HEK293 (cell line): Measurements from ENCODE around the gene IRF6.

Experiments used
- BCL11A ChIP-seq: fragments of 450-650 bp; formaldehyde crosslinking; IDR thresholded peaks from 2 replicates; pipeline ENCODE4 v1.5.1; 2016; ENCODE audit warnings: low read depth, missing biosample characterization, missing genetic modification characterization
- CTCF ChIP-seq: fragments of 450-650 bp; formaldehyde crosslinking; IDR thresholded peaks from 2 replicates; pipeline ENCODE4 v1.5.1; 2016; ENCODE audit warnings: missing biosample characterization, missing genetic modification characterization
- GFI1B ChIP-seq: fragments of 450-650 bp; formaldehyde crosslinking; IDR thresholded peaks from 2 replicates; pipeline ENCODE4 v1.5.1; 2016; ENCODE audit warnings: missing biosample characterization, missing genetic modification characterization
- PRDM6 ChIP-seq: fragments of 450-650 bp; formaldehyde crosslinking; IDR thresholded peaks from 2 replicates; pipeline ENCODE4 v1.5.1; 2017; ENCODE audit warnings: missing biosample characterization, missing genetic modification characterization
- TCF7L2 ChIP-seq: IDR thresholded peaks from 2 replicates; pipeline ENCODE4 v1.6.1; 2011; ENCODE audit warnings: low read depth, mild to moderate bottlenecking, inconsistent platforms, low read length, moderate library complexity, borderline replicate concordance
- YY1 ChIP-seq: fragments of 450-650 bp; formaldehyde crosslinking; IDR thresholded peaks from 2 replicates; pipeline ENCODE4 v1.5.1; 2018; ENCODE audit warnings: missing biosample characterization, missing genetic modification characterization
- ZNF184 ChIP-seq: fragments of 450-650 bp; IDR thresholded peaks from 2 replicates; pipeline ENCODE4 v1.5.1; 2018; ENCODE audit warnings: missing biosample characterization, mild to moderate bottlenecking, missing genetic modification characterization
- ZNF23 ChIP-seq: fragments of 450-650 bp; formaldehyde crosslinking; IDR thresholded peaks from 2 replicates; pipeline ENCODE4 v1.5.1; 2016; ENCODE audit warnings: missing biosample characterization, missing genetic modification characterization, borderline replicate concordance
- ZNF292 ChIP-seq: fragments of 450-650 bp; formaldehyde crosslinking; IDR thresholded peaks from 2 replicates; pipeline ENCODE4 v1.5.1; 2016; ENCODE audit warnings: low read depth, missing biosample characterization, missing genetic modification characterization, borderline replicate concordance
- ZNF311 ChIP-seq: fragments of 450-650 bp; formaldehyde crosslinking; IDR thresholded peaks from 2 replicates; pipeline ENCODE4 v1.5.1; 2017; ENCODE audit warnings: missing biosample characterization, missing genetic modification characterization, borderline replicate concordance
- ZNF416 ChIP-seq: fragments of 450-650 bp; formaldehyde crosslinking; IDR thresholded peaks from 2 replicates; pipeline ENCODE4 v1.5.1; 2016; ENCODE audit warnings: missing biosample characterization, missing genetic modification characterization
- ZNF561 ChIP-seq: fragments of 450-650 bp; IDR thresholded peaks from 2 replicates; pipeline ENCODE4 v1.5.1; 2018; ENCODE audit warnings: missing biosample characterization, missing genetic modification characterization, borderline replicate concordance
- ZNF585B ChIP-seq: fragments of 450-650 bp; formaldehyde crosslinking; IDR thresholded peaks from 2 replicates; pipeline ENCODE4 v1.5.1; 2016; ENCODE audit warnings: missing biosample characterization, missing genetic modification characterization

GRCh38 chr1:209767706-209768105 is 38.2 kb downstream of the IRF6 start:
- no peak for TF ChIP-seq CTCF (tag by site-specific recombination)
- TF ChIP-seq PRDM6 (tag by site-specific recombination), result no peak
- no peak for TF ChIP-seq ZNF23 (tag by site-specific recombination)
- TF ChIP-seq ZNF292 (tag by site-specific recombination), result no peak
- TF ChIP-seq YY1 (tag by site-specific recombination), result no peak
- no peak for TF ChIP-seq ZNF184 (tag by site-specific recombination)
- no peak for TF ChIP-seq TCF7L2
- no peak for TF ChIP-seq GFI1B (tag by site-specific recombination)
- TF ChIP-seq ZNF311, result no peak
- no peak for TF ChIP-seq ZNF416
- TF ChIP-seq BCL11A, result no peak
- no peak for TF ChIP-seq ZNF585B (tag by site-specific recombination)
- no peak for TF ChIP-seq ZNF561 (tag by site-specific recombination)
